GM18499 (cell line): ENCODE measurements around the gene NELL2.
A peak's percentile ranks its signal among the peaks of the same experiment; 100 is the strongest.
"Not testable (repeated sequence)": the region's sequence is repeated elsewhere in the genome, so short reads cannot be mapped to it uniquely, and the experiment has no call there.

Experiments used
- ATAC-seq: cut with Tn5 transposase; IDR thresholded peaks from one replicate; pipeline ENCODE4 v1.9.1; 2021; ENCODE audit warnings: moderate number of reproducible peaks; ENCODE audit not compliant: insufficient read depth, unreplicated experiment

The NELL2 gene

DNA sequence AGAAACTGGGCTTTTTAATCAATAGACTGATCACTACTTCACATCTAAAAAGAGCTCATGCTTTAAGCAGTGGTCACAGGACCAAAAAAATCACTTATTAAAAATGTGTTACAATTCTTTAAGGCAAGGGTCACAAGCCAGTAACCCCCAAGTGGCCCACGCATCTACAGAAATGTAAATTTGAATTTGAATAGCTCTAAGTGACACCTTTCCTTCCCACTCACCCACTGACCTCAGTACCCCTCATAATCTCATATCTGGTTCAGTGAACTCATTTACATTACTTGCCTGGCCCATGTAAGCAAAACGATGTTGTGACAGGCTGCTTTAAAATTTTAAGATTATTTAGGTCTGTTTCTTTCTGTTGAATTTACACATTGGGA lies 27.4 kb downstream of the NELL2 start:
- ATAC-seq = peak; percentile 37

- peak; percentile 88 for ATAC-seq
Measured at GRCh38 chr12:44847888-44848702, 28.0 kb downstream of the NELL2 start.

GRCh38 chr12:44847403-44847802 lies 28.7 kb downstream of the NELL2 start:
- no peak for ATAC-seq

- ATAC-seq = no peak
Measured at GRCh38 chr12:44846826-44847225, 29.3 kb downstream of the NELL2 start.

DNA sequence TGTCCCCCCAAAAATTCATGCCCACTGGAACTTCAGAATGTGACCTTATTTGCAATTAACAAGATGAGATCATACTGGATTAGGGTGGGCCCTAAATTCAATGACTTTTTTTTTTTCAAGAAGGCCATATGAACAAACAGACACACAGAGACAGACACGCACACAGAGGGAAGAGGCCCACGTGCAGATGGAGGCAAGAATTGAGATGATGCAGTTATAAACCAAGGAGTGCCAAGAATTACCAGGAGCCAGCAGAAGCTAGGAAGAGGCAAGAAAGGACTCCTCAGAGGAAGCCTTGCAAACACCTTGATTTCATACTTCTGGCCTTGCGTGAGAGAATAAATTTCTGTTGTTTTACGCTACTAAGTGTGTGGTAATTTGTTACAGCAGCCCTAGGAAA lies 33.4 kb downstream of the NELL2 start:
- no peak for ATAC-seq

DNA sequence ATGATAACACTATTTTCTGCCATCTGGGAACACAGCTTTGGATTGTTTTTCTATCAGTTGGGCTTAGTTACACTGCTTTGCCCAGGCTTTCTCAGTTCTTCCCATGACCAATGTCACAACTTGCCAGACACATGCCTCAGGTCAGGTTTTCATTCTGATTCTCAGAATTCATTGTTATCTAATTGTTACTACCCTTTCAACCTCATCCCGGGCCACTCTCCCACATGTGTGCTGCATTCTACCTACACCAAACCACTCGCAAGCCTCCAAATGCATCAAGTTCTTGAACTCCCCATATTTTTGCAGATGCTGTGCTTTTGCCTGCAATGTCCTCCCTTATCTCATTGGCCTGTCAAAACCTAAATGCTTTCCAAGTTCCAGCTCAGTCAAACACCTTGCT lies 36.3 kb downstream of the NELL2 start:
- ATAC-seq = no peak

GRCh38 chr12:44837114-44837755 lies 38.9 kb downstream of the NELL2 start:
- ATAC-seq = no peak

- no peak for ATAC-seq
Measured at GRCh38 chr12:44835641-44836379, 40.3 kb downstream of the NELL2 start.

GRCh38 chr12:44834996-44835395 lies 41.1 kb downstream of the NELL2 start:
- ATAC-seq = not testable (repeated sequence)

DNA sequence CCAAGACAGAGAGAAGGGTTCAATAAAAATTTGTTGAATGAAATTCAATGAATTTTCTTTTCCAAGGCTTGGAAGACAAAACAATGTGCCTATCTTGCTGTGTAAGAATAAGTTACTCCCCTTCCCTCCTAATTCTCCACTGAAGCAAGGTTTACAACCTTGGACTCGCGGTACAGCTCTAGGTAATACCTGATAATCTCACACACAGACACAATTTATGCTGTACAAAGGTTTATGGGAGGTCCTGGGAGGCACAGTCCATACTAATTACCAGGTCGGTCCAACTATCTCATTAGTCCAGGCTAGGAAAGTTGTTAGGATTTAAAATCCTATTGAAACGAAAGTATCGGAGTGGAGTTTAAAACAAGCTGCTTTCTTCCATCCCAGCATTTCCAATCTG lies 42.6 kb downstream of the NELL2 start:
- ATAC-seq = no peak

DNA sequence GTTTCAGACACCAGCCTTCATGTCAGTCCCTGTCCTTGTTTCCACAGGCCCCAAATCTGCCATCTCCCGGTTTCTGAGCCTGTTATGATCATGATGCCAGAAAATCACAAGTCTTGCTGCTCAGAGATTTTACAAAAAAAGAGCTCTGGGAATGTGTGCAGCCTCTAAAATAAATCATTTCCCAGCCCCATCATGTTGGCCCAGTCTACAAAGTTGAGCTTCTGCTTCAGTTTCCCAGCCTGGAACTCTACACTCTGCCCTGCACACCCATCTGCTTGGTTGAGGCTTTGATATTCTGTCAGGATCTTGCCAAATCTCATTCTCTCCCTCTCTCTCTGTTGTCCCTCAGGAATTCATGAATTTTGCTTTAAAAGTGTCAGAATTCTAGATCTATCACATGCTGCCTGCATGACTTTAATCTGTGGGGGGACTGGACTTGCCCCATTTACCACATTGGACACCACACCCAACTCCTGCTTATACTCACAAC lies 45.5 kb downstream of the NELL2 start:
- no peak for ATAC-seq

DNA sequence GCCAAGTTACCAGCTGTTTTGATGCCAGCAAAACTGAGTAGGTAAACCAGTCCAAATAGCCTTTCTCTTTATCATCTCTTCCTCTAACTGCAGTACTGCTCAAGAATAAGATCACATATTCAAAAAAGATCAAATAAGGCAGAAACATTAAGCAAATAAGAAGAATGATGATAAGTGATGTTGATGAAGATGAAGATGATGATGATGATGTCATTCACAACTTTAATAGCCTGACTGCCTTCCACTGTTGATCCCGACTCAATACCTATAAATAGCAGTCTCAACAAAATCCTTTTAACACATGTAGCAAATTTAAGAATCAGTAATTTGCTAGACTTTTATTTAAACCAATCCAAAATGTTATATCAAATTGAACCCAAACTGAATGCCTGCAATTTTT lies 47.1 kb downstream of the NELL2 start:
- no peak for ATAC-seq

DNA sequence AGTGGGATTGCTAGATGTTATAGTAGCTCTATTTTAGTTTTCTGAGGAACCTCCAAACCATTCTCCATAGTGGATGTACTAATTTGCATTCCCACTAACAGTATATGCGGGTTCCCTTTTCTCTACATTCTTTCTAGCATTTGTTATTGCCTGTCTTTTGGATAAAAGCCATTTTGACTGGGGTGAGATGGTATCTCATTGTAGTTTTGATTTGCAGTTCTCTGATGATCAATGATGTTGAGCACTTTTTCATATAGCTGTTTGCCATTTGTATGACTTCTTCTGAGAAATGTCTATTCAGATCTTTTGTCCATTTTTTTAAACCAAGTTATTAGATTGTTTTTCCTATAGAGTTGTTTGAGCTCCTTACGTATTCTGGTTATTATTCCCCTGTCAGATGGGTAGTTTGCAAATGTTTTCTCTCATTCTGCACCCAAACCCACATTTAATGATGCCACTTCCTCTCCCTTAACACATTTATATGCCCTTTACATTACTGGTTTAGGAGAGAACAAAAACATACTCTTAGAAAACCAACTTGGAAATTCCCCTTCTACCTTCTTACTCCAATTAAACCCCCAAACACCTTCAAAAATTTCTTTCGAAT lies 48.2 kb downstream of the NELL2 start:
- ATAC-seq = no peak

GRCh38 chr12:44821702-44822101 lies 54.4 kb downstream of the NELL2 start:
- ATAC-seq = not testable (repeated sequence)

GRCh38 chr12:44819884-44820283 lies 56.2 kb downstream of the NELL2 start:
- ATAC-seq = no peak

DNA sequence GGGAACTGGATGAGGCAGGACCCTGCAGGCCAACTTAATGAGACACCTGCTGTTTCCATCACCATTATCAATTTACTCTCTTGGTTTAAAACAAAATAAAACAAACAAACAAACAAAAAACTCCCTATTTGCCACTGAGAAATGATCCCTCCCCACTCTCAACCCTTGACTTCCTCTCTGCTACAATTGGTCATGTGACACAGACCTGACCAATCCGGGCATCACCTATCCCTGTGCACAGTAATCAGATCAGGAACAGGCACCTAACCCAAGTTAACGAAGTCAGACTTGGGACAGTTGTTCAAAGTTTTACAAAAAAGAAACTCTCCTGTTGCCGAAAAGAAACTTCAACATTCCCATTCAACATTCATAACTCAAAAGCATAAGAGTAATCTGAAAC lies 58.4 kb downstream of the NELL2 start:
- no peak for ATAC-seq

DNA sequence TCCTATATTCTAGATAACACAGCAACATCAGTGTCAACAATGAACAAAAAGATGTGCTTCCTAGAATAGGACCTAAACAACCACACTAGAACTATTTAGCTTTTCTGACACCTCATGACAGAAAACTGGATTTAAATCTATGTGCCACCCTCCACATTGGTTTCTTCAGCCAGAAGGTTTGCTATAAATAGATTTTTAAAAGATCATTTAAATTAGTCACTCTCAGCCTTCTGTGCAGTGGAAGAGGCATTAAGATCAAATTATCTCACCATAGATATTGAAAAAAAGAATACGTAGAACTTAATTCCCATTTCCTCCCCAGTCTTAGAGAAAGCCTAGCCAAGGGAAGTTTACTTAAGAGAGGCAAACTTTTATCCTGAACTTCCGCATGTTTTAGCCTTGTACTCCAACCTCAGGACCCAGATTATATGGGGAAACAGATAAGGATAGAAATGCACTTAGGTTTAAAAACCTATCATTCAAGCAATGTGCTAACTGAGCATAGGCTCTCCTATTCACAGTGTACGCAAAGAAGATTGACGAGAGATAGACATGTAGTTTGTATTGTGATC lies 59.6 kb downstream of the NELL2 start:
- ATAC-seq = no peak

DNA sequence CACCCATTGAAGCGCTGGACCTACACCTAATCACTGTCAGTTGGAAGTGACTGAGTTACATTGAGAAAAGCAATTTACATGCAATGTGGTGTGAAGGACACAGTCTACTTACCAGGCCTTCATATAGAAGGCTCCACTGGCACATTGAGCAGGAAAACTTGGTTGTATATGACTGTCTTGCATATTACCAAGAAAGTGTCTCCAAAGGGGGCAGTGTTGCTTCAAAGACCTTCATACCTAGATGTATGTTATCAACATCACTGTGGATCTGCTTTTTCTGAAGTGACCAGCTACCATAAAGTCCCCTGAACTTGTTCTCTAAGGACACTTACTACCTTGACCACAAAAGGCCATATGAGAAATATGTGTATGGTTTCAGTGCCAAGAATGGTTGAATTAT lies 64.1 kb downstream of the NELL2 start:
- peak; percentile 70 for ATAC-seq

- ATAC-seq = no peak
Measured at GRCh38 chr12:44804068-44804467, 72.0 kb downstream of the NELL2 start.

DNA sequence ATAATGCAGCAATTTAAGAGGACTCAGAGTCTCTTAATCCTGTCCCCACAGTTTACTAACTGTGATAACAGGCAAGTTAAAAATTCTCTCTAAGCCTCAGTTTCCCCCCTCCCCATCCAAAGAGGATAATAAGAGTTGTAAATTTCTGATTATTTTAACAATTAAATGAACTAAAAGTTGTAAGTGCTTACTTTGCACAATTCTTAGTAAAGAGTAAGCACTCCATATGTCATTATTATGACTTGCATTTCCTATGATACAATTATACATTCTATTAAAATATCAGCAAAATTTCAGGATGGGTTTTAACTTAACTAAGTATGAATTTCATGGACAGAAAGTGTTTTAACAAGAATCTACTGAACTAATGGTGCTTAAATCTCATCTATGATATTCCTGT lies 80.1 kb downstream of the NELL2 start:
- no peak for ATAC-seq
